Effector CD4-positive, alpha-beta T cell (primary cell): ENCODE data around the gene LEF1.

Experiments
- DNase-seq: peaks from one replicate; pipeline ENCODE4 v3.0.0-alpha.2; 2020

The LEF1 gene

GRCh38 chr4:108109111-108109510 is 59.6 kb downstream of the LEF1 start:
- no peak for DNase-seq

GRCh38 chr4:108107729-108108382 is 60.9 kb downstream of the LEF1 start:
- DNase-seq = peak; percentile 41

GRCh38 chr4:108107101-108107500 is 61.6 kb downstream of the LEF1 start:
- DNase-seq = no peak

DNA sequence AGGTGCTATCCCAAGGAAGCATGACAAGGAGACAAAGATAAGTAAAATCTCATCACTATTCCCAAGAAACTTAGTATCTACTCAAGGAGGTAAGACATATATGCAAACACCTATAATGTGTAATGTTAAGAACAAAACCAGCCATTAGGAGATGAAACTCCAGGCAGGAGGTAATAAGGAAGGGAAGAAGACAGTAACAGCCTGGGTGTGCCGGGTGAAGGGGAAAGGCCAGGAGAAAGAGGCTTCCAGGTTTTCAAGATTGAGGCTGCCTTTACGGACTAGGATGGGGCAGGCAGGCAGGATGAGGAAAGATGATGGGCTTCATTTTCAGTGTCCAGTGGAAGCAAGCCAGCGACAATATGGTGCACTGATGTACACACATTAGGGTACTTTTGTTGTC is 62.5 kb downstream of the LEF1 start:
- DNase-seq = no peak

- DNase-seq = no peak
These were observed 65.5 kb downstream of the LEF1 start for GRCh38 chr4:108103099-108103862.

DNA sequence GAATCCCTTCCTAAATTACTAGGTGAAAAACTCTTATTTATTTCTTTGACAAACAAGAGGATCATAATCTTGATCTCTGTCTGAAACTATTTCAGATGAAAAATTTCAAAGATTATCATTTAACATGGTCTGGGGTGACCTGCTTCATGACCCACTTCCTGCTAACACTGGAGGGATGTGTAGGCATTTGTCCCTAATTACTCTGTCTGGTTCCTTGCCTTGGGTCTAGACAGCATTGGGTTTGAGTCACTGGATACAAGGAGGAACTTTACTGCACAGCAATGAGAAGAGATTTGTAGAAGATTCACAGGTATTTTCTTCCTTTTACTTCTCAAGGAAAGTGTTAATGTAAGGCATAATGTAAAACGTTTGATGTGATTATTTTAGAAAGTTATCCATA is 67.9 kb downstream of the LEF1 start:
- DNase-seq = no peak

DNA sequence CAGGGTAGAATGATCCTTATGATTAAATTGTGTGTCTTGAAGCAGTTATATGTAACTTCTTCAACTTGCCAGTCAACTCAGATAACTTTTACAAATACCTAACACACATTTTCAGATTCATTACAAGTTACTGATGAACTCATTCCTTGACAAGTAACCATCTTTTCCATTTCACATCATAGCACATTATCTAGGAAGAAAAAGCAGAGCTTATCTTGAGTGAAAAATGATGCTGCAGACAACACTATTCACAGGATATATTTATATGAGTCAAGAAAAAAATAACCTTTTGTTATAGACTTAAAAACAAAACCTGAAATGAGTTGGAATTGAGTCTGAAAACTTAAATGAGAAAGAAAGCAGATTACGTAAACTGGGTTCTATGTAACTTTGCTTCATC is 68.9 kb downstream of the LEF1 start:
- no peak for DNase-seq

DNA sequence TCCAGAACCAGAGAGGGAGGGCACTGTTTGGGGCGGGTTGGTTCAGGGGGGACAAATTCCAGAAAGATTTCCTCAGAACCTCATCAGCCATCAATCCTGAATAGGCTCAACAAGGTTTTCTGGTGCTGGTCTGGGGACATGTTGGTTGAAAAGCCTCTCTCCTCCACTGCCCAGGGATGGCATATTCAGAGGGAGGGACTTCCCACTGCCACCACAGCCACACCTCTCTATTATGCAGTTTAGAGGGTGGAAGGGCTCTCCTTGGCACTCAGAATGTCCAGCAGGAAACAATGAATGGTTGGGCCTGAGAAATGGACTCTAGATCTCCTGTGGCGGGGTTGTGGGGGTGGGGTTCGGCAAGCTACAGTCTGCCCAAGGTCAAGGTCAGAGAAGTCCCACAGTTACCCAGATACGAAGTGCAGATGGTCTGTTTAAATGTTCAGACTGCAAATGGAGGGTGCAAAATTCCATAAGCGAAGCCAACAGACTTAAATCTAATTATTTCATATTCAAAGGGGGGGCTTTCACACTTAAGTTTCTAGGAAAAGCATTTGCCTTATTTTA is 70.7 kb downstream of the LEF1 start:
- no peak for DNase-seq

GRCh38 chr4:108094923-108095482 is 73.7 kb downstream of the LEF1 start:
- DNase-seq = no peak

DNA sequence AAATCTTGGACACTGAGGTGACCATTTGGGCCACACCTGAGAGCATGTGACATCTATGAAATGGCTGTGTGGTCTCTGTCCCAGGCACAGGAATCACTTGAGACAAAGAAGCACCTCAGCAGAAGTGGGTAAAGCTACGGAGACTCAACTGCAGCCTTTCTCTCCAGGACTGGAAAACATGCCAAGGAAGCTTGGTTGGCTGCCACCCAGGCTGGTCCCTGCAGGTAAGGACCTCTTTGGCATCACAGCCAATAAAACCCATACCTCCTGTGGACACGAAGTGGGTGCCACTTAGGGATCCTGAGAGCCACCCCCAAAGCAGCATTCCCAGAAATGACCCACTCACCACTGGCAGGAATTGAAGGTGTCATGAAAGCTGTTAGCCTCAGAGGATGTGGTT is 74.6 kb downstream of the LEF1 start:
- no peak for DNase-seq

GRCh38 chr4:108092288-108092687 is 76.4 kb downstream of the LEF1 start:
- no peak for DNase-seq

GRCh38 chr4:108087293-108087967 is 81.3 kb downstream of the LEF1 start:
- no peak for DNase-seq

DNA sequence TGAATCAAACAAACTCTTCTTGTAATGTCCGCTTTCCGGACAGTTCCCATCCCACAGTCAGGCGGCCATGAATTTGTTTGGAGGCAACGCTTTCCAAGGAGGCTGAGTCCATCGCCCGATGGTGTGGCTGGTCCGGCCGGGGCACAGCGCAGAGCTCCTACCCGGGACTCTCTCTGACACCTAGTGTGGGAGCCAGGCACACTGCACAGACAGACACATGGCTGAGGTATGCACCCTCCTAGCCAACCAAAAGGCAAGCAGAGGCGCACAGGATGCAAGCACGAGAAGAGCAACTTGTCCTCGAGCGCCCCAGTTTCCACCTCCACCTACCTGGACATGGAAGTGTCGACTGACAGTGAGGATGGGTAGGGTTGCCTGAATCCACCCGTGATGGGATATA is 87.5 kb downstream of the LEF1 start:
- DNase-seq = no peak

GRCh38 chr4:108080747-108081146 is 88.0 kb downstream of the LEF1 start:
- DNase-seq = peak; percentile 41

DNA sequence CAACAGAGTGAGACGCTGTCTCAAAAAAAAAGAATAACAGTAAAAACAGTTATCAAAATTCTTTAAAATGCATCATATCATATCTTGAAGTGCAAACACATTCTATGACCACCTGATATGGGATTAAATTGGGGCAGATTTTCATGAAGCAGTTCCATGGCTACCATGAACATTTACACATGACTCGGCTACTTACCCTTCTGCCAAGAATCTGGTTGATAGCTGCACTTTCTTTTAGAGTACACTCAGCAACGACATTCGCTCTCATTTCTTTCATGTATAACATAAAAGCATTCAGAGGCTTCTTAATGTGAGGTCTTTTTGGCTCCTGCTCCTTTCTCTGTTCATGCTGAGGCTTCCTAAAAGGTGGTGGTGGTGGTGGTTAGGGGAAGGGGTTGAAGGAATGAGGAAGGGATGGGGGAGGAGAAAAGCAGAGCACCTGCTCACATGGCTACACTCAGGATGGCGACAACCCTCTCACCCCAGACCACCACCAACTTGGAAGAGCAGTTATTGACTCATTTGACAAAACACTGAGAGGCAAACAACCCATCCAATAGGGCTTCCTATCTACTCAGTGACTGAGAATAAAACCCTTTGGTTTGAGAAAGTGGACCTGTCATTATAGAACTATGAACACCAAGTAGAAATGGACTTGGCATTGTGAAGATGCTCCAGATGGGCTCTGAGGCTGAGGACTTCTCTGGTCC is 90.6 kb downstream of the LEF1 start:
- DNase-seq = no peak

DNA sequence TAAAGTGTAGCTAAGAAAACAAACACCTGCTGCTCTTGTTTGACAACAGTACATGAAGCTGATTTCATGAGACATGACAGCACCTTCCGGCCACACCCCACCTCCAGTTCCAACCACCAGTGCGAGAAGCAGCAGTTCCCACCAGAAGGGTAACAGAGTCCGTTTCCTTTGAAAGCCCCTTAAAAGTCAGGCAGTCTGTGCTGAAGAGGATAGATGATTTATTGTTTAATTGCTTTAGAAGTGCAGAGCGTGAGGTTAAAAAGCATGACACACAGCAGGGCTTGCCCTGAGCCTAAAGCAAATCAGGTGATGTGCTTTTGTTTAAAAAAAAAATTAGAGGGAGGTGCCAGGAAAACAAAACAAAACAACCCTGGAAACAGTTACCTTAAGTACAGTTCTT is 96.4 kb downstream of the LEF1 start:
- DNase-seq = peak; percentile 65

DNA sequence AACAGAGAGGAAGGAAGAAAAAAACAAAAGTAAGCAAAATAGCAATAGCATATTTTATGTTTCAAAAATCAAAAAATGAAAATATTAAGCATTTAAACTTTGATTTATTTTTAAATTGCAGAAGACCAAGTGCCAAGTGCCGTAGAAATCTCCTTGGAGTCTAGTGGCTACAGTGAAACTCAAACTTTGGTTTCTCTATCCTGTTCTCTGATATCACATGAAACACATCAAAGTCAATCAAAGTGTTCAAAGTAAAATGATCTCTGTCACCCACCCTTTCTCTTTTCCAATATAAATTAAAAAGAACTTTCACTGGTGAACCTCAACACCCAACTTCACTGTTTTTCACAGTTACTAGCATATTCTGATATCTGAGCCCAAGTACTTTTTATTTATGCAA is 98.0 kb downstream of the LEF1 start:
- no peak for DNase-seq

DNA sequence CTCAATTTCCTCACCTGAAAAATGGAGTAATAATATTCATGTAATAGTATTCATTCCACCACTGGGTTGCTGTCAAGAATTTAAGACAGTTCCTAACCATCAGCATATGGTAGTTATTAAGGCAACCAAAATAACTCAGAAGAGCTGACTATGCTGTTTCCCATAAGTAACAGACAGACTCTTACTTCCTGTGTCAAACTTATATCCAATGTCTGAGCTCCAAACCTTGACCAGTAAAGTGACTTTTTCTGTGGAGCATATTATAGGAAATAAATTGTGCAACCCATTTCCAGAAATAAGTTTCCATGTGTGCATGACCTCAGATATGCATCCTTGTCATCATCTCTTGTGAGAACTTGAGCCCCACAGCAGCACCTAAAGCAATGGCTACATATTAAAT is 100.3 kb downstream of the LEF1 start:
- no peak for DNase-seq

DNA sequence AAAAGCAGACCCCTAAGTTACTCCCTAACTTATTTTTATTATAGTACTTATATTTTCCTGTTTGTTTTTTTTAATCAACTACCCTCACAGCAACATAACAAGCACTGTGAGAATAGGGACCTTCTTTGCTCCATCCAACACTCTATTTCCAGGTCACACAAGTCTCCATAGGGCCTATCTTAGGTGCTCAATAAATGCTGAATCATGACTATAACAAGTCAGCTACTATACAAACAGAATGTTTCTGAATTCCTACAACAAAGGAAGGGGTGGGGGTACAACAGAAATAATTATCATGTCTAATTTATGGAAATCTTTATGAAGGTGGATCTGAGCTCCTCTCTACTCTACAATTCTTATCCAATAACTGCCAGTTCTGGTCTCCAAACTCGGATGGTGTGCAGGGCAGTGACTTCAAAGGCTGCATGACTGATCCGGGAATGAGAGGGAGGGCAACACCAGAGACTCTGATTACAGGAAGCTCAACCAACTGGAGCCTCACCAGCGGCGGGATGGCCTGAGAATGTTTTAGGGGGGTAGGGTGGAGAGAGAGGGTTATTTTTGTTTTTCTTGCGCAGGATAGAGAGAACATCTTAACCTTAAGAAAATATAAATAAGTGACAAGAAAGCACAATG is 107.9 kb downstream of the LEF1 start:
- no peak for DNase-seq

DNA sequence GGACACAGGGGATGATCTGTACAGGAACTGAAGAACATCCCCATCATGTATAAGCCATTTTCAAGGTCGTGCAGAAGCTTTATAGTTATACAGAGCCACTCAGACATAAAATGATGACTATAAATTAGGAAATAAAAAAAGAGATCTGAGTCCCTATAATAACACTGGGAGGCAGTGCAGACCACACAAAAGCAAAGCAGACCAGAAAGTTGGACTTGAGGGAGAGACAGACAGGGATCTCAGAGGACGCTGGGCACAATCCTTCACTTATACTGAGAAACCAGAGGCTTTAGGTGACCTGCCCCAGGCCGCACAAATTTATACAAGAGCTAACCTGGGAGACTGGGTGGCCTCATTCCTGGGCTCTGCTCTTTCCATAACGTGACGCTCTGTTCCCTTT is 108.6 kb downstream of the LEF1 start:
- DNase-seq = no peak

- DNase-seq = no peak
These were observed 109.9 kb downstream of the LEF1 start for GRCh38 chr4:108058685-108059440.
